Thyroid gland (tissue), 4 donors: Measurements from ENCODE around the gene PRB3.

Experiments used
- CTCF ChIP-seq, 6 experiments: fragments of 200-600 bp in 3 of 6; fragments of 450-650 bp in 3 of 6; sonication (generic) in 3 of 6; IDR thresholded peaks; one replicate each; pipeline ENCODE4 v1.5.1; 2016 to 2019; ENCODE audit warnings: antibody characterized with exemption in 6 of 6, mild to moderate bottlenecking in 2 of 6, inconsistent platforms in 1 of 6, moderate library complexity in 1 of 6
- POLR2A ChIP-seq, 2 donors: fragments of 450-650 bp; IDR thresholded peaks; one replicate each; pipeline ENCODE4 v1.6.1; 2017; ENCODE audit warnings: antibody characterized with exemption in 2 of 2, mild to moderate bottlenecking in 2 of 2, moderate library complexity in 1 of 2

- TF ChIP-seq CTCF (IDR thresholded peaks at IDR 0.05): no peak
- TF ChIP-seq POLR2A (IDR thresholded peaks at IDR 0.05): no peak
Measured at GRCh38 chr12:11227373-11227772, 42.1 kb downstream of the PRB3 start.
